ENCODE data around the gene BANF1.

- TF ChIP-seq POLR2A (IDR thresholded peaks at IDR 0.05), result no peak
- TF ChIP-seq CTCF (IDR thresholded peaks at IDR 0.05), result no peak
Measured at GRCh38 chr11:65967329-65967934, 34.9 kb upstream of the BANF1 start.

Measured in body of pancreas (tissue), 4 donors.